ENCODE data around the gene DISC1. TPM values are rescaled to one million over a fixed set of nuclear protein-coding genes. Genes with fewer than 3 reads are reported as not detected.

Gene DISC1
- total RNA-seq, 2 experiments from 2014 or later, result 2.8 to 3.9 TPM

- Mint-ChIP-seq H3K4me3 (no peak overlapping the region), H3K36me3 (peaks cover 2% of the 10 kb centered on the region), H3K4me1 (ENCODE audit: low read depth) (no peaks in the 10 kb centered on the region), H3K27ac (no peak overlapping the region), H3K27me3 (no peaks in the 10 kb centered on the region), H3K9me3 (no peaks in the 10 kb centered on the region)
- ChIA-PET CTCF (no interaction called here), POLR2A (no interaction called here)
- intact Hi-C loops (cut with micrococcal nuclease), result no loop called here
- no peak for DNase-seq
Measured at GRCh38 chr1:231733672-231734071, 107.1 kb downstream of the DISC1 start.

DNA sequence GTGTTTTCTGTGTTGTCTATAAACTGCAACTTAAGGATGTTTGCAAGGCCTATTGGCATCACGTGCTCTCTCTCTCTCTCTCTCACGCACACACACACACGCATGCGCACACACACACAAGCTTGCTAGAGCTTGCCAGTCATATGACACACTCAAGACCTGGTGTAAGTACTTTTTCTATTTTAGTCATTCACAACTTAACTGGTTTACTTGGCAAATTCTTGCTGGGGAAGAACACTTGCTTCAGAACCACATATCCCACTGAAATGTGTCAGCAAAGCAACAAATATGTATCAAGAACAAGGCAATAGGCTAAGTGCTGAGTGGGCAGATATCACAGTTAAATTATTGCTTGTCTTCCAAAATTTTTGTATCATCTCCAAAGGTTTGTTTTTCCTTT is 107.8 kb downstream of the DISC1 start:
- no peaks in the 10 kb centered on the region for H3K27me3 Mint-ChIP-seq
- H3K4me1 Mint-ChIP-seq (ENCODE audit: low read depth), result no peaks in the 10 kb centered on the region
- peaks cover 2% of the 10 kb centered on the region for H3K36me3 Mint-ChIP-seq
- DNase-seq, result peak; percentile 43
- no peak overlapping the region for H3K4me3 Mint-ChIP-seq
- intact Hi-C loops (cut with micrococcal nuclease), result no loop called here
- ChIA-PET POLR2A (interaction anchor here (0.6 kb wide), 1 partner anchor 19 kb away, joined by 3 read pairs; no protein-coding TSS in a partner anchor), CTCF (interaction anchor here (0.8 kb wide), 1 partner anchor 72 kb away, joined by 3 read pairs; no protein-coding TSS in a partner anchor)
- no peak overlapping the region for H3K27ac Mint-ChIP-seq
- H3K9me3 Mint-ChIP-seq, result no peaks in the 10 kb centered on the region

DNA sequence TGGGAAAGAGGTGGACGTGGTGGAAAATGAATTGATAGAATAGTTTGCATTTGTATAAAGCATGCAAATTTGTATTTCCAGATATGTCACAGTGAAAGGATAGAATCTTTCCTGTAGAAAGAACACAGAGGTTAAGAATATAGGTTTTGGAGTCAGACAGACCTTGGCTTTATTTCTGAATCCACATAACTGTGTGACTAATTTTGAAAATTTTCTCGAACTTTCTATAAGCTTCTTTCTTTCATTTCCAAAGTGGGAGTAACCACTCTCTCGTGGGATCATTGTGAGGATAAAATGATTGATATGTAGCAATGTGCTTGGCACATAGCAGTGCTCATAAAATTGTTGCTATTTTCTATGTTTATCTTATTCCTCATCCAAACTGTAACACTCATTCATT is 108.8 kb downstream of the DISC1 start:
- peaks cover 2% of the 10 kb centered on the region for H3K36me3 Mint-ChIP-seq
- POLR2A ChIA-PET, result no interaction called here

GRCh38 chr1:231735941-231736340 is 109.4 kb downstream of the DISC1 start:
- POLR2A ChIA-PET, result no interaction called here
- Mint-ChIP-seq H3K4me3 (no peak overlapping the region), H3K4me1 (ENCODE audit: low read depth) (no peaks in the 10 kb centered on the region)

More for the DNA sequence above, 108.8 kb downstream of the DISC1 start:
- no peak for DNase-seq
- Mint-ChIP-seq H3K27ac (no peak overlapping the region), H3K4me3 (no peak overlapping the region), H3K4me1 (ENCODE audit: low read depth) (no peaks in the 10 kb centered on the region), H3K9me3 (no peaks in the 10 kb centered on the region), H3K27me3 (no peaks in the 10 kb centered on the region)
- intact Hi-C loops (cut with micrococcal nuclease), result no loop called here
- CTCF ChIA-PET, result no interaction called here

DNA sequence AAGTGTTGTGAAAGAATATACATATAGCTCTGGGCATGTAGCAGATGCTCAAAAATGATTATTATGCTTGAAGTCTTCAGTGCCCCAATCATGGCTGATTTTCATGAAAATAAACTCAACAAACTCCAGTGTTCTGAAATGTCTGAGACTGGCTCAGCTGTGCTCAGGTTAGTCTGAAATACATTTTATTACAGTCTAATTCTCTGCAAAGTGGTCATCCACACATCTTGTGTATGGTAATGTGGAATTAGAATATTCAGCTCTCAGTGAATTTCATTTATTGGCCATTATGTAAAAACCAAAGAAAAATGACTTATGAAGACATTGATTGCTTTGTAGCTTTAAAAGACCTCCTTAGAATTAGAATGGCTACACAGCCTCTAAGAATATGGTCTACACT is 109.9 kb downstream of the DISC1 start:
- H3K27ac Mint-ChIP-seq, result no peak overlapping the region
- H3K36me3 Mint-ChIP-seq, result peaks cover 5% of the 10 kb centered on the region
- H3K4me1 Mint-ChIP-seq (ENCODE audit: low read depth), result no peaks in the 10 kb centered on the region
- H3K9me3 Mint-ChIP-seq, result no peaks in the 10 kb centered on the region
- no peaks in the 10 kb centered on the region for H3K27me3 Mint-ChIP-seq
- POLR2A ChIA-PET, result no interaction called here
- intact Hi-C loops (cut with micrococcal nuclease), result no loop called here
- no peak overlapping the region for H3K4me3 Mint-ChIP-seq
- CTCF ChIA-PET, result interaction anchor here (1.0 kb wide), 1 partner anchor 21 kb away, joined by 4 read pairs; no protein-coding TSS in a partner anchor
- no peak for DNase-seq

More at GRCh38 chr1:231735941-231736340, 109.4 kb downstream of the DISC1 start:
- H3K27me3 Mint-ChIP-seq, result no peaks in the 10 kb centered on the region
- H3K9me3 Mint-ChIP-seq, result no peaks in the 10 kb centered on the region
- peaks cover 4% of the 10 kb centered on the region for H3K36me3 Mint-ChIP-seq
- no peak for DNase-seq
- CTCF ChIA-PET, result interaction anchor here (1.0 kb wide), 1 partner anchor 21 kb away, joined by 4 read pairs; no protein-coding TSS in a partner anchor
- no peak overlapping the region for H3K27ac Mint-ChIP-seq
- intact Hi-C loops (cut with micrococcal nuclease), result no loop called here

- Mint-ChIP-seq H3K4me1 (ENCODE audit: low read depth) (no peaks in the 10 kb centered on the region), H3K9me3 (no peaks in the 10 kb centered on the region), H3K36me3 (peaks cover 5% of the 10 kb centered on the region), H3K4me3 (no peak overlapping the region), H3K27me3 (no peaks in the 10 kb centered on the region), H3K27ac (no peak overlapping the region)
- ChIA-PET CTCF (interaction anchor here (5.9 kb wide), 1 partner anchor 17 kb away, joined by 34 read pairs; no protein-coding TSS in a partner anchor), POLR2A (no interaction called here)
- DNase-seq, result no peak
- intact Hi-C loops (cut with micrococcal nuclease), result no loop called here
Measured at GRCh38 chr1:231738554-231738953, 112.0 kb downstream of the DISC1 start.

DNA sequence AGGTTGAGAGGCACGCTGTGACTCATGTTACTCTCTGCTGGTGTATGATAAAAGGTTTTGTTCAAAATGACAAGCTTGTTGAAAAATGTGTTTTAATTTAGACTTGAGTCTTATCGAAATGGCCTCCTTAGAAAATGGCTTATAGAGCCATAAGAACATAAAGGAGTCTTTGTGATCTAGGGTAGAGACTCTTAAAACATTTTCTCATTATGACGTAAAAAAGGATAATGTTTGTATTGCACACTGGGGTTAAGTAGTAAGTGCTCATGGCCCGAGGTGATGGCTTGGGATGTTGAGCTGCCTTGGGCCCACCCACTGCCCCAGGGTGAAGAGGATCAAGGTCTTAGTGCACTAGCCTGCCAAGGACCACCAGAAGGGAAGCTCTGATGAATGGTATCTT is 117.4 kb downstream of the DISC1 start:
- no peaks in the 10 kb centered on the region for H3K27me3 Mint-ChIP-seq
- no peaks in the 10 kb centered on the region for H3K4me1 Mint-ChIP-seq (ENCODE audit: low read depth)
- H3K27ac Mint-ChIP-seq, result no peak overlapping the region
- no peak overlapping the region for H3K4me3 Mint-ChIP-seq
- ChIA-PET POLR2A (no interaction called here), CTCF (interaction anchor here (5.9 kb wide), 1 partner anchor 12 kb away, joined by 34 read pairs; no protein-coding TSS in a partner anchor)
- DNase-seq, result no peak
- no peaks in the 10 kb centered on the region for H3K9me3 Mint-ChIP-seq
- intact Hi-C loops (cut with micrococcal nuclease), result no loop called here
- peaks cover 5% of the 10 kb centered on the region for H3K36me3 Mint-ChIP-seq

GRCh38 chr1:231748760-231749415 is 122.3 kb downstream of the DISC1 start:
- ChIA-PET POLR2A (no interaction called here), CTCF (no interaction called here)
- no peaks in the 10 kb centered on the region for H3K27me3 Mint-ChIP-seq
- peaks cover 17% of the 10 kb centered on the region for H3K9me3 Mint-ChIP-seq
- DNase-seq, result no peak
- no peak overlapping the region for H3K27ac Mint-ChIP-seq
- H3K4me3 Mint-ChIP-seq, result no peak overlapping the region
- H3K4me1 Mint-ChIP-seq (ENCODE audit: low read depth), result no peaks in the 10 kb centered on the region
- intact Hi-C loops (cut with micrococcal nuclease), result no loop called here
- peaks cover 32% of the 10 kb centered on the region for H3K36me3 Mint-ChIP-seq

- Mint-ChIP-seq H3K27me3 (no peaks in the 10 kb centered on the region), H3K9me3 (peaks cover 21% of the 10 kb centered on the region), H3K27ac (no peak overlapping the region), H3K4me1 (ENCODE audit: low read depth) (no peaks in the 10 kb centered on the region), H3K36me3 (peaks cover 39% of the 10 kb centered on the region), H3K4me3 (no peak overlapping the region)
- no peak for DNase-seq
- ChIA-PET POLR2A (no interaction called here), CTCF (interaction anchor here (0.7 kb wide), 2 partner anchors 11 to 56 kb away, joined by 3 read pairs; no protein-coding TSS in a partner anchor)
- intact Hi-C loops (cut with micrococcal nuclease), result no loop called here
Measured at GRCh38 chr1:231750296-231750695, 123.7 kb downstream of the DISC1 start.

DNA sequence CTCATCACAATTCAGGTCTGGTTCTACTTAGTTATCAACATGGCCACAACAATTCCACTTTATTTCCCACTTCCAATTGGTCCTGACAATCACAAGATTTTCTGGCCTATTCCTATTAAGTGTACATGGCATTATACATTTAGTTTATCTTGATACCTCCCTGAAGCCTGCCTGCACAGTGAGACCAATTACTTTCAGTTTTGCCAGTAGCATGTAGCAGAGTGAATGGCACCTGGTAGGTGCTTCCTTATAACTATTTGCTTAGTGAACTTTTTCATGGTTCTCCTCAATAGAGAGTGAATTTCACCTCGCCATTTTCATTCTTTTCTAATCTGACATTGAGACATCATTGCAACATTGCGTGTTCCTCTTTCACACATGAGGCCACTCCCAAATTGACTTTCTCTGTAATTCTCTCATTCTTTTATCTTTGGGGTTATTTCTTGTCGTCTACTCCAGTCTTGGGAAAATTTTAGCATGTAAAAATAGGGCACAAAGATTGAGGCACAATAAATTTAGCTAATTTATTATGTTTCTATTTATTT is 124.3 kb downstream of the DISC1 start:
- POLR2A ChIA-PET, result no interaction called here
- H3K27ac Mint-ChIP-seq, result no peak overlapping the region
- CTCF ChIA-PET, result no interaction called here
- peaks cover 39% of the 10 kb centered on the region for H3K36me3 Mint-ChIP-seq
- intact Hi-C loops (cut with micrococcal nuclease), result no loop called here
- no peak overlapping the region for H3K4me3 Mint-ChIP-seq
- no peaks in the 10 kb centered on the region for H3K27me3 Mint-ChIP-seq
- peaks cover 21% of the 10 kb centered on the region for H3K9me3 Mint-ChIP-seq
- H3K4me1 Mint-ChIP-seq (ENCODE audit: low read depth), result no peaks in the 10 kb centered on the region
- no peak for DNase-seq

- H3K9me3 Mint-ChIP-seq, result peaks cover 21% of the 10 kb centered on the region
Measured at GRCh38 chr1:231751415-231751814, 124.8 kb downstream of the DISC1 start.

GRCh38 chr1:231753313-231753712 is 126.7 kb downstream of the DISC1 start:
- H3K27me3 Mint-ChIP-seq, result no peaks in the 10 kb centered on the region
- no peak overlapping the region for H3K27ac Mint-ChIP-seq
- ChIA-PET POLR2A (no interaction called here), CTCF (no interaction called here)
- no peak overlapping the region for H3K4me3 Mint-ChIP-seq
- peaks cover 21% of the 10 kb centered on the region for H3K9me3 Mint-ChIP-seq
- DNase-seq, result no peak
- intact Hi-C loops (cut with micrococcal nuclease), result no loop called here
- H3K4me1 Mint-ChIP-seq (ENCODE audit: low read depth), result no peaks in the 10 kb centered on the region
- H3K36me3 Mint-ChIP-seq, result peaks cover 38% of the 10 kb centered on the region

More at GRCh38 chr1:231751415-231751814, 124.8 kb downstream of the DISC1 start:
- no peaks in the 10 kb centered on the region for H3K4me1 Mint-ChIP-seq (ENCODE audit: low read depth)
- CTCF ChIA-PET, result no interaction called here
- intact Hi-C loops (cut with micrococcal nuclease), result no loop called here
- no peak overlapping the region for H3K4me3 Mint-ChIP-seq
- no peaks in the 10 kb centered on the region for H3K27me3 Mint-ChIP-seq
- DNase-seq, result no peak
- POLR2A ChIA-PET, result no interaction called here
- no peak overlapping the region for H3K27ac Mint-ChIP-seq
- peaks cover 39% of the 10 kb centered on the region for H3K36me3 Mint-ChIP-seq

- intact Hi-C loops (cut with micrococcal nuclease), result loop anchor here (5.0 kb wide), 2 partner anchors 50 to 875 kb away; partner anchors contain the start of gene SIPA1L2
- no peak overlapping the region for H3K27ac Mint-ChIP-seq
- ChIA-PET POLR2A (no interaction called here), CTCF (interaction anchor here (0.6 to 3.6 kb wide), 34 partner anchors 10 to 1573 kb away, joined by 3 to 41 read pairs (median 6); no protein-coding TSS in a partner anchor)
- H3K36me3 Mint-ChIP-seq, result peaks cover 23% of the 10 kb centered on the region
- no peak overlapping the region for H3K4me3 Mint-ChIP-seq
- DNase-seq, result no peak
- H3K4me1 Mint-ChIP-seq (ENCODE audit: low read depth), result no peaks in the 10 kb centered on the region
- no peaks in the 10 kb centered on the region for H3K27me3 Mint-ChIP-seq
- H3K9me3 Mint-ChIP-seq, result peaks cover 17% of the 10 kb centered on the region
Measured at GRCh38 chr1:231757101-231757404, 130.5 kb downstream of the DISC1 start.

Data from activated CD4-positive, alpha-beta memory T cell treated with anti-CD3 and anti-CD28 coated beads for 36 hours (primary cell).